D341Med (cell line): ENCODE results near the gene ZNHIT6.
"Not testable (repeated sequence)": the region's sequence is repeated elsewhere in the genome, so short reads cannot be mapped to it uniquely, and the experiment has no call there.

Experiments
- DNase-seq: peaks from one replicate; pipeline ENCODE4 v3.0.0; 2012; ENCODE audit warnings: low spot score

ZNHIT6 gene, protein sequence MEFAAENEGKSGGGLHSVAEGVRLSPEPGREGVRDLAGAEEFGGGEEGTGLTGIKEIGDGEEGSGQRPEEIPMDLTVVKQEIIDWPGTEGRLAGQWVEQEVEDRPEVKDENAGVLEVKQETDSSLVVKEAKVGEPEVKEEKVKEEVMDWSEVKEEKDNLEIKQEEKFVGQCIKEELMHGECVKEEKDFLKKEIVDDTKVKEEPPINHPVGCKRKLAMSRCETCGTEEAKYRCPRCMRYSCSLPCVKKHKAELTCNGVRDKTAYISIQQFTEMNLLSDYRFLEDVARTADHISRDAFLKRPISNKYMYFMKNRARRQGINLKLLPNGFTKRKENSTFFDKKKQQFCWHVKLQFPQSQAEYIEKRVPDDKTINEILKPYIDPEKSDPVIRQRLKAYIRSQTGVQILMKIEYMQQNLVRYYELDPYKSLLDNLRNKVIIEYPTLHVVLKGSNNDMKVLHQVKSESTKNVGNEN

DNA sequence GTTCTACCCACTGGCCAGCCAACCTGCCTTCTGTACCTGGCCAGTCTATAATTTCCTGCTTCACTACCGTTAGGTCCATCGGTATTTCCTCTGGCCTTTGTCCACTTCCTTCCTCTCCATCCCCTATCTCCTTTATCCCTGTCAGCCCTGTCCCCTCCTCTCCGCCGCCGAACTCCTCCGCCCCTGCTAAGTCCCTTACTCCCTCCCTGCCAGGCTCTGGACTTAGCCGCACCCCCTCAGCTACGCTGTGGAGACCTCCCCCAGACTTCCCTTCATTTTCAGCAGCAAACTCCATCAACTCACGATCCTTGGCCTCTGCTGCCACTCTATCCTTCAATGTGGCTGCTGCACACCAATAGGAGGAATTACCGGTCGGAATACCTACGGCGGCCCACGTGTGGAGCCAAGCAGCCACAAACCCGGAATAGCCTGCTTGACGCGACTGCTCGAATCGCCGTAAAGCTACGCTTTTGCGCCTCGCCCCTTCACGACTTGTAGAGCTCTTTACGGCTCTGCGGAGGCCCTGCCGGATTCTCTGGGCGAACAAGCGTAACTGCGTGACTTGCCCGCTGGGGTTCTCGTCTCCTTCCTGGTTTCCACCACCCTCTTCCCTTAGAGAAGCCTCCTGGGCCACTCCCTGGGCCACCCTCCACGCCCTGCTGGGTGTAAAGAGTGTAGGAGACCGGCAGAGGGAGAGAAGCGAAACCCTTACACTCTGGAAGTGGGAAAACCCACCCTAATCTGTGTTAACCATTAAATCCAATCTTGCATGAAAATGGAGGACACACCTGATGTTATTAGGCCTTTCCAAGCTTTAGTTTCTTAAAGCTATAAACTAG is at the start of gene ZNHIT6:
ZNHIT6 (minus strand) TSS at position 444 of the 839 bp plus-strand sequence; CDS start at position 295, 149 bp downstream.
- DNase-seq: peak; percentile 87

DNA sequence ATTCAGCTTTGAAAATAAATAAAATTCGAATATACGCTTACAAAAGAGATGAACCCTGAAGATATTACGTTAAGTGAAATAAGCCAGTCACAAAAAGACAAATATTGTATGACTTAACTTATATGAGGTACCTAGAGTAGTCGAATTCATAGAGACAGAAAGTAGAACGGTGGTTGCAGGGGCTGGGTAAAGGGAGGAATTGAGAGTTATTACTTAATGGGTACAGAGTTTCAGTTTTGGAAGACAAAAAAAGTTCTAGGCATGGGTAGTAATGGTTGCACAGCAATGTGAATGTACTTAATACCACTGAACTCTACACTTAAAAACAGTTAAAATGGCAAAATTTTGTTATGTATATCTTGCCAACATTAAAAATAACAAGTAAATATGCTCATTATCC is 48.6 kb upstream of the ZNHIT6 start:
- no peak for DNase-seq

DNA sequence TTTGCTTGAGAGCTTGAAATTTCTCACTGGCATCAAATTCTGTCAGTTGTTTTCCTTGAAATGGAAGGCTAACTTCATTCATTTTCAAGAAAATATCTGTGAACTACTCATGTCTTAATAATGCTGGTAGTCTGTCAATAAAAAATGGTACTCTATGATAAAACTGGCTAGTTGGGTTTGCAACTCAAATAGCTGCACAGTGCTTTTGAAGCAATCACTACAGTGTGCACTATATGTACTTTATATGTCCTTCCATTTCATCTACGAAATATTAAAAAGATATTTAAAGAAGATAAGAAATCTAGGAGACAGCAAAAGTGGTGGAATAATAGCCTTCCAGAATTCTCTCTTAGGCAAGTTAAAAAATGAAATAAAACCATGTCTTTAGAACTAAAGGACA is 39.9 kb upstream of the ZNHIT6 start:
- DNase-seq: no peak

DNA sequence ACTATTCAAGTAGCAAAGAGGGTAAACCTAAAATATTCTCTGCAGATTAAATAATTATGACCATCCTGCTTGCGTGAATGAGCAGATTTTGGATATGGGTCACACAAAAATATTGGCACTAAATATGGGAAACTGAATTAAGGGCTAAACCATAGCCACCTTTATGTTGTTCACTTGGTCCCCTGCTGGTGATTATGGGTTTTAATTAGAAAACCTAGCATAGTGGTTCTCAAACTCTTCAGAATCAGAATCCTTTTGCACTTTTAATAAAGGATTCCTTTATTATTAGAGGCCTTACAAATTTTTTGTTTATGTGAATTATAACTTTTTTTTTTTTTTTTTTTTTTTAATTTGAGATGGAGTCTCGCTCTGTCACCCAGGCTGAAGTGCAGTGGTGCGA is 38.5 kb upstream of the ZNHIT6 start:
- DNase-seq: no peak

DNA sequence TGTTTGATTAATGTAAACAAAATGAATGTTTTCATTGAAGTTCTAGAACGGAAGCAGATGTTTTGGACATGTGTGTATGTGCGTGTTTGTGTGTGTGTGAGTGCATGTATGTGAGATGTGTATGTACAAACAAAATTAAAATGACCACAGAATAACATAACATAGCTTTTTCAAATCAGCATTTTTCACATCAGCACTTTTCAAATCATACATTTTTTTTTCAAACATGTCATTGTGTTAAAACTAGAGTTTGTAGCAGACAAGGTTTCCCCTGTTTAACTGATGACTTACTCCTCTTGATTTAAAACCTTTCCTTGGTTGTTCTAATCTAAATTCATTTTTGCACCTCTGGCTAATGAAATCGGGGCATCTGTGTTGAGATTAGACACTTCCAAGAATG is 35.6 kb upstream of the ZNHIT6 start:
- no peak for DNase-seq

DNA sequence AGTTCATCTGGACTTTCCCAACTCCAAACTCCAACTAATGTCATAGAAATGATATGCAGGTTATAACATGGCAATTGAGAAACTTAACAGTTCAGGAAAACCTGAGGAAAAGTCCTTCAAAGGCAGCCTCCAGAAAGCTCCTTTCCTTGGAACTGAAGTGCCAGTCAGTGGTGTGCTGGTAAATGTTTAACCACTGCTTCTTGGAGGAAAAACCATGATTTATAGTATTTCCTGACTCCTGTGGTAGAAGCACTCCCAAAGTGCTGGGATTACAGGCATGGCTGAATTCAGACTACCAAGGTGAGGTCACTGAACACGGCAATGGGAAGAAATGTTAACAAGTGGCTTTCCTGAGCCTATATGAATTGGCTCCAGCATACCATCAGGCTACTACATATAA is 26.7 kb upstream of the ZNHIT6 start:
- no peak for DNase-seq

DNA sequence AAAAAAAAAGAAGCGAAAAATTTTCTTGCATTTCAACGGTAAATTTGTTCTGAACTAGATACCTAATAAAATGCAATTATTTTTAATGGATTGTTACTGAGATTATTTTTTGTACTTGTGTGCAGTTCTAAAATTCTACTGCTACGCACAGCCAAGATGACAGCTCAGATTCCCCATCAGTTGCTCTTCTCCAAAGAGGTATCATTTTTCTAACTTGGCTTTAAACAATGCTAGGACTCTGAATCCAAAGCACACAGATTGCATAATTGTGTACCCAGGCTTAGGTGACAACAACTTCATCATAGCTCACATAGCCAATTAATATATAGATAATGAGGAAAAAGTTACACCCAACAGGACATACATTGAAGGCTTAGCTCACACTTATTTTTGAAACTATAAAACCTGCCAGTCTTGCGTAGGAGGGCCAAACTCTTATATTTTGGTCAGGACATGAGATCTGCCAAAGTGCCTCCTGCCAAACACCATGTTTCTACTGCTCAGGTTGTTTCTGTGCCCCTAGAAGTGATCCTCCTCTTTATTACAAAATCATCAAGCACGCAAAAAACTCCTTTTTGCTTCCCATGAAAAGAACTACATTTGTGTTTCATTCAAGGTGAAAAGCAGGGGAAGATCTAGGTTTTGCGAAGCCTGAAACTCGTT is 10.6 kb upstream of the ZNHIT6 start:
- DNase-seq: no peak

DNA sequence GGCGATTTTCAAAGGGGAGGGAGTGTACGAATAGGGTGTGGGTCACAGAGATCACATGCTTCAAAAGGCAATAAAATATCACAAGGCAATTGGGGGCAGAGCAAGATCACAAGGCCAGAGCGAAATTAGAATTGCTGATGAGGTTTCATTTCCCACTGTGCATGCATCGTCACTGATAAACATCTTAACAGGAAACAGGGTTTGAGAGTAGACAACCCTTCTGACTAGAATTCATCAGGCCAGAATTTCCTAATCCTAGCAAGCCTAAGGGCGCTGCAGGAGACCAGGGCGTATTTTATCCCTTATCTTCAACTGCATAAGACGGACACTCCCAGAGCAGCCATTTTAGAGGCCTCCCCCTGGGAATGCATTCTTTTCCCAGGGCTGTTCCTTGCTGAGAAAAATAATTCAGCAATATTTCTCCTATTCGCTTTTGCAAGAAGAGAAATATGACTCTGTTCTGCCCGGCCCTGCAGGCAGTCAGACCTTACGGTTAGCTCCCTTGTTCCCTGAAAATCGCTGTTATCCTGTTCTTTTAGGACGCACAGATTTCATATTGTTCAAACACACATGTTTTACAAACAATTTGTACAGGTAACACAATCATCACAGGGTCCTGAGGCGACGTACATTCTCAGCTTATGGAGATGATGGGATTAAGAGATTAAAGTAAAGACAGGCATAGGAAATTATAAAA is 6.3 kb upstream of the ZNHIT6 start:
- DNase-seq: not testable (repeated sequence)

DNA sequence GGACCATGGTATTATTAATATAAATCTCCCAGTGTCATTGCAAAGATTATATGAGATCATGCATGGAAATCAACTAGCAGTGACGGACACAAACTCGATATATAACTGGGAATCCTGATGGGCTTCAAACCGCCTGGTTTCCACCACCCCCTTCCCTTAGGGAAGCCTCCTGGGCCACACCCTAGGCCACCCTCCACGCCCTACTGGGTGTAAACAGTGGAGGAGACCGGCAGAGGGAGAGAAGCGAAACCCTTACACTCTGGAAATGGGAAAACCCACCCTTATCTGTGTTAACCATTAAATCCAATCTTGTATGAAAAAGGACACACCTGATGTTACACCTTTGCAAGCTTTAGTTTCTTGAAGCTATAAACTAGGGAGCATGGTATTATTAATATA is 595 bp upstream of the ZNHIT6 start:
- DNase-seq: peak; percentile 30

DNA sequence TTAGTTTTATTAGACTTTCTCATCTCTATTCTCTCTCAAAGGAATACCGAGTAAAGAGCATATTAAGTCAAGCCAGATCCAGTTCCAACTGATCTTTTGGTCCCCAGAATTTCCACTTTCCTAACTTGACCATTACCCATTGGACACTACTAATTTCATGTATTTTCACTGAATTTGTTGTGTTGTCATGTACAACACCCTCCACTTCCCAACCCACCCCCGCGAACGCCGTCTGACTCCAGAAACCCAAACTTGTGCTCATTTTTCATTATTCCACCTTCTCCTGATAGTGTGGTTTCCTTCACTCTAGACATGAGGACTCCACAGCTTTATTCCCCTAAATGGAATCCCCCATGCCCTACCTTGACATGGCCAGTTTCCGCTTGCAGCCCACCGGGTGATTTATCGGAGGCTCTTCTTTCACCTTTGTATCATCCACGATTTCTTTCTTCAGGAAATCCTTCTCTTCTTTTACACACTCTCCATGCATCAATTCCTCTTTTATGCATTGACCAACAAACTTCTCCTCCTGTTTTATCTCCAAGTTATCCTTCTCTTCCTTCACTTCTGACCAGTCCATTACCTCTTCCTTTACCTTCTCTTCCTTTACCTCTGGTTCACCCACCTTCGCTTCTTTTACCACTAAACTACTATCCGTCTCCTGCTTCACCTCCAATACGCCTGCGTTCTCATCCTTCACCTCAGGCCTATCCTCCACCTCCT is 805 bp downstream of the ZNHIT6 start:
- DNase-seq: no peak

DNA sequence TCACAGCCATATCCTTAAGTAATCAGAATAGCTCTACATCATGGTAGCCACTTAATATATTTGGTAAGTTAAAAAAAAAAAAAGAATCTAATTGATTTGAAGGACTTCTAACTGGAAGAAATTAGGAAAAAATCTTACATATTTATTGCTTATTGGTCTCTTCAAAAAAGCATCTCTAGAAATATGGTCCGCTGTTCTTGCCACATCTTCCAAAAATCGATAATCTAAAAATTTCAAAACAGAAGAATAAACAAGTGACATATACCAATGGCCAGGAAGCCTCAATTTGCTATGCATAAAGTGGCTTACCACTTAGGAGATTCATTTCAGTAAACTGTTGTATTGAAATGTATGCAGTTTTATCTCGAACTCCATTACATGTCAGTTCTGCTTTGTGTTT is 2.3 kb downstream of the ZNHIT6 start:
- DNase-seq: no peak

DNA sequence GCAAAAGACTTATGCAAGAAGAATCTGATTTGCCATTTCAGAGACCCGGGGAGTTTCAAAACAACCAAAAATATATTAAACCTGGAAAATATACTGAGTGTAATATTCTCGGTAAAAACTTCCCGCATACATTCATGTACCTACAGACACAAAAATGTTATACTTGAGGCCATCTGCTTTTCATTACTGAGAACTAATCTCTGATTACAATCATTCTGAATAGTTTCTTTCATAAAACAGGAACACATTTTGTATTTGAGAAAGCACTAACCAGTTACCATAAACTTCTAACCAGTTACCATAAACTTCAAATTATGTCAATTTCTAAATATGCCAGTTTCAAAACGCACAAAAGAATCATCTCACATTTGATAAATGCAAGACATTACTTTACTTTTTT is 7.8 kb downstream of the ZNHIT6 start:
- DNase-seq: no peak

DNA sequence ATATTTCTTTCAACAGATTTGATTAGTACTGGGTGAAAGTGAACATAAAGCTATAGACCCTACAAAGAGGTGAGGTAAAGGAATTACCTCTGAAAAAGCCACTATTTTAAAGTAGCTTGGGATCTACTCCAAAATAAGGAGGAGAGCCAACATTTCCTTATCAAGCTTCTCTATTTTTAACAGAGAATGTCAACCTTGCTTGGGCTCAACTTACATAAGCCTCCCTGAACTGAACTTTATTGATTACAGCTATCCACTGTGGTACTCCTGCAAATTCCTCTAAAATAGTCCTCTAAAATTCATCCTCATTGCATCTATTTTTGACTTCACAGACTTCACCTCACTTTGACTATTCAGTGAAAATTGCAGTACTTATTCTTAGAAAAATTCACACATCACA is 10.3 kb downstream of the ZNHIT6 start:
- DNase-seq: no peak

DNA sequence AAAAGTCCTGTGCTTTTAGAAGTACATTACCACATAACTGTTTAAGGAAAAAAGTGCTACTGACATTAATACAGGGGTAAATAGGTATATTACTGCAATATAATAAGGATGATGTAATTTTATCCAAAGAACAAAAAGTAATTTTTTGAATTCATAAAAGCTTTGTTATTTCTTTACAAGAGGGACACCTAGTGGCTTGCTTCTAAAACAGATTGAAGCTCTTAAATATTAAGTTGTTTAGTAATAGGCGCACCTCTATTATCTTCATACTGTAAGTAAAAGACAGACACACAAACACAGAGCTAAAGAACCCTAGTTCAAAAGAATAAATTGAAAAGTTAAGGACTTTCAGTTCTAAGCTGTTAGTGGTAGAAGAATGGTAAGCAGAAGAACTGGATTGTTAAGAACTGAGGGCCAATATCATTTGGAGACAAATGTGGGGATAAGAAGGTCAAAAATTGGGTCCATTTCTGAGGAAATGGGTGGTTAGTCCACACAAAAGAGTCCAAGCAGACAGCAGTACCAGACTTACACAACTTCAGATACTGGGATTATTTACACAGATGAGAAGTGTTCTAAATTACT is 15.4 kb downstream of the ZNHIT6 start:
- DNase-seq: no peak

DNA sequence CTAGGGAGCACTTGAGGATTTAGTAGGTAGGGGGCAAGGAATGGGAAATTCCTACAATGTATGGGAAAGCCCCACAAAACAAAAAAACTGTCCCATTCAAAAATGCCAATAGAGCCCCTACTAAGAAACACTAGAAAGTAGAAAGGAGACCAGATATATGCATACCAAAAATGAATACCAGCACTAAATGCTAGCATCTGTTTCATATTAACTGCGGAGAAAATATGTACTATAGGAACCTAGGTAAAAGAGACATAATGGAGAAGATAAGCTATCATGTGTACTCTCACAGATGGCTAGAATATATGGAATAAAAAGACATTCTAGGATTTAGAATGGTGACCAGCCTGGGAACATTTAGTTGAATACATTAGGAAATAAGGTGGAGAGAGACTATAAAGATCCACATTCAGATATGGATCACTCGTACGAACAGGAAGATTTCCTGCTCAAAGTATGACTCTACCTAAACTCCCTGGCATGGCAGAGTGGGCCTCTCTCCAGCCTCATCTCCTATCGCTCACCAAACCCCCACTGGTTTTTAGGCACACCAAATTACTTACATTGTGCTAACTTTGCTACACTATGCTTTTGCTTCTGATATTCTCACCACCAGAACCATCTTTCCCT is 18.3 kb downstream of the ZNHIT6 start:
- DNase-seq: no peak

DNA sequence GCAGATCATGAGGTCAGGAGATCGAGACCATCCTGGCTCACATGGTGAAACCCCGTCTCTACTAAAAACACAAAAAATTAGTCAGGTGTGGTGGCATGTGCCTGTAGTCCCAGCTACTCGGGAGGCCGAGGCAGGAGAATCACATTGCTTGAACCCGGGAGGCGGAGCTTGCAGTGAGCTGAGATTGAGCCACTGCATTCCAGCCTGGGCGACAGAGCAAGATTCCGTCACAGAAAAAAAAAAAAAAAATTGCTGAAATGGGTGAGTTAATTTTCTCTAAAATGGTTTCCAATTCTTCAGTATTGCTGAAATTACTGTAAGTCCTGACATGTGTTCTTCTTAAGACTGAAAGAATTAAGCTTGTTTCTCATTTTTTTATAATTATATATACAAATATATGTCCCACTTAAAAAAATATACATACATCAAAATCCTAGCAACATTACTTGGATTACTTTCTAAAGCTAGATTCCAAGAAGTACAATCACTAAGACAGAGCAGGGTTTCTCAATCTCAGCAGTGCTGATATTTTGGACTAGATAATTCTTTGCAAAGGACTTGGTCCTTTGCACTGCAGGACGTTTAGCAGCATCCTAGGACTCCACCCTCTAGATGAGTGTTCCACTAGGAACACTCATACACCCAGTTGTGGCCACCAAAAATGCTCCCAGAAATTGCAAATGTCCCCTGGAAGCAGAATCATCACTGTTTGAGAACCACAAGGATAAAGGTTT is 24.8 kb downstream of the ZNHIT6 start:
- no peak for DNase-seq

DNA sequence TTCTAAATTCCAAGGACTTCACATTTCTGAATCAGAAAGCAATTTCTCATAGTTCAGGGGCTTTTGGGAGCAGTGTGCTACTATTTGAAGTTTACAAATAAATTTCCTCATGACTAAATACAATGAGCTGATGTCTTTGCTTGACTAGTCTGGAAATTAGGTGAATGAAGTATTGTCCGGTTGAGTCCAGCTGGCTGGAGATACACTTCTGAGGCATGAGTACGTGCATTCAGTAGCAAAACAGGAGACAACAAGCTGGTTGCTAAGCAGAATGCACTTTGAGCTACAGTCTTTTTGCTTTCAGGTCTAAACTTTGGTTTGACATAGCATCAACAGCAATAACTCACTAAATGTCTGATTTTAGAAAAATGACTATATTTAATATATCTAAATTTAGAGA is 27.1 kb downstream of the ZNHIT6 start:
- no peak for DNase-seq

DNA sequence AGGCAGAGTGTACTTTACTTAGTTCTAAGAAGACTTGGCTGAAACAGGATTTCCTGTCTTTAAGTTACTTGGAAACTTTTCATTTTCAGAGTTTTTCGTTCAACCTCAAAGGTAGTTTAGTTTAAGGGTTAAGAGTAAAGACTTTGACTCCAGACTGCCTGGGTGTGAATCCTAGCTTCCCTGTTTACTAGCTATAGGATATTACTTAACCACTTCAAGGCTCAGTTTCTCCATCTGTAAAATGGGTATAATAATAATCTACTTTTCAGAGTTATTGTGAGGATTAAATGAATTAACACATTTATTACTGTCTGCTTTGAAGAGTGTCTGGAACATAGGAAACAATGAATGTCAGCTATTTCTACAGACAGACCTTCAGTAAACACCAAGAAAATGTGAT is 30.0 kb downstream of the ZNHIT6 start:
- DNase-seq: no peak

DNA sequence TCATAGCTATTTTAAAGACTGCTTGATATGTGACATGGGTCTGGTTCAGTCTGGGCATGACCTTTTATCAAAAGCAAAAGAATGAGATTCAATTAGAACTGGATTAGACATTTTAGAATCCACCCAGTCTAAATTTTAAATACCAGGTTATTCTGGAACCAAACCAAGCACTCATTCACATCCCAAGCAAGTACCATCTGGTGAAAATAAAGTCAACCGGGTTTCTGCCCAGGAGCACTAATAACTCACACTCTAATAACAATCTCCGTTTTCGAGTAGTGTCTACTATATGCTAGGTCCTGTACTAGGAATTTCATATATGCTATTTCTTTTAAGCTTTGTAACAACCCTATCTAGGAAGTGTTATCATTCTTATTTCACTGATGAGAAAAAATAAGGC is 30.6 kb downstream of the ZNHIT6 start:
- DNase-seq: no peak
